GM12878 (cell line): ENCODE data around the gene CABP7.

ENCODE experiments used
- POLR2A ChIP-seq: IDR thresholded peaks from 2 replicates; pipeline ENCODE4 v1.6.1; 2011; ENCODE audit warnings: low read depth, mild to moderate bottlenecking, low read length
- SMC3 ChIP-seq: IDR thresholded peaks from 2 replicates; pipeline ENCODE4 v1.6.1; 2011; ENCODE audit warnings: low read length, improper control_type of control experiment, borderline replicate concordance
- ZNF274 ChIP-seq: IDR thresholded peaks from one replicate; pipeline ENCODE4 v1.8.0; 2011; ENCODE audit not compliant: insufficient read length, insufficient read depth

DNA sequence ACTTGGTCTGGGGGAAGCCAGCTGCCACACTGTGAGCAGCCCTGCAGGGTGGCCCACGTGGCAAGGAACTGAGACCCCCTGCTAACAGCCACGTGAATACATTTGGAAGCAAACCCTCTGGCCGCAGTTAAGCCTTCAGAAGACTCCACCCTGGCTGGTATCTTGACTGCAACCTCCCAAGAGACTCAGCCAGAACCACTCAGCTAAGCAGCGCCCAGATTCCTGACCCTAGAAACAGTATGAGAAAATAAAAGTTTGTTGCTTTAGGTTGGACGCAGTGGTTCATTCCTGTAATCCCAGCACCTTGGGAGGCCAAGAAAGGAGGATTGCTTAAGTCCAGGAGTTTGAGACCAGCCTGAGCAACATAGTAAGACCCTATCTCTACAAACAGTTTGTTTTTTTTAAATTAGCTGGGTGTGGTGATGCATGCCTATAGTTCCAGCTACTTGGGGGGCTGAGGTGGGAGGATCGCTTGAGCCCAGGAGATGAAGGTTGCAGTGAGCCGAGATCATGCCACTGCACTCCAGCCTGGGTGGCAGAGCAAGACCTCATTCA, 38.3 kb downstream of the CABP7 start:
- TF ChIP-seq POLR2A: no peak
- no peak for TF ChIP-seq SMC3
- TF ChIP-seq ZNF274: no peak
